H1 (cell line): ENCODE measurements around the gene STK16. TPM values are rescaled to one million over a fixed set of nuclear protein-coding genes. Genes with fewer than 3 reads are reported as not detected.

Source experiments
- CTCF ChIA-PET: fragments of 300-600 bp; sonication (Branson Sonifier 250); formaldehyde crosslinking; loops from one replicate; lab custom pipeline; 2021; ENCODE audit not compliant: partially characterized antibody; lab: Charles Lee
- POLR2A ChIA-PET: fragments of 300-600 bp; sonication (Branson Sonifier 250); formaldehyde crosslinking; loops from one replicate; lab custom pipeline; 2021; ENCODE audit warnings: inconsistent platforms; ENCODE audit not compliant: partially characterized antibody; lab: Charles Lee
- DNase-seq, 2 experiments: peaks; one replicate each; pipeline versions ENCODE4 v3.0.0 to v3.0.0-alpha.2; 2010 to 2022; ENCODE audit warnings: low spot score in 2 of 2, low read depth in 1 of 2, mixed read lengths in 1 of 2
- FAIRE-seq: peaks from 2 replicates; lab custom pipeline; 2011; peaks lifted over from hg19 to GRCh38; lab: Jason Lieb, UNC
- H2AFZ ChIP-seq: 2 replicates; pipeline ENCODE4 v1.8.1; 2012; ENCODE audit warnings: low read length, inconsistent platforms
- H2AK5ac ChIP-seq: 2 replicates; pipeline ENCODE4 v1.6.1; 2013; ENCODE audit warnings: low read depth, low read length
- H2BK120ac ChIP-seq: replicated peaks from 2 replicates; pipeline ENCODE3; 2013; ENCODE audit warnings: low read depth, low read length, inconsistent platforms
- H2BK12ac ChIP-seq: 2 replicates; pipeline ENCODE4 v1.6.1; 2013; ENCODE audit warnings: low read depth, low read length
- H2BK15ac ChIP-seq: 2 replicates; pipeline ENCODE4 v1.6.1; 2013; ENCODE audit warnings: low read length
- H2BK20ac ChIP-seq: 2 replicates; pipeline ENCODE4 v1.6.1; 2013; ENCODE audit warnings: low read length
- H2BK5ac ChIP-seq: 2 replicates; pipeline ENCODE4 v1.6.1; 2013; ENCODE audit warnings: low read depth, low read length
- H3K14ac ChIP-seq: 2 replicates; pipeline ENCODE4 v1.6.1; 2013; ENCODE audit warnings: inconsistent platforms; ENCODE audit not compliant: insufficient read length
- H3K18ac ChIP-seq: 2 replicates; pipeline ENCODE4 v1.6.1; 2013; ENCODE audit warnings: low read length; ENCODE audit errors: extremely low read depth
- H3K23ac ChIP-seq: 2 replicates; pipeline ENCODE4 v1.6.1; 2013; ENCODE audit warnings: inconsistent platforms; ENCODE audit not compliant: insufficient read length
- H3K23me2 ChIP-seq: 2 replicates; pipeline ENCODE4 v1.6.1; 2013; ENCODE audit warnings: low read depth, low read length
- H3K27ac ChIP-seq: 2 replicates; pipeline ENCODE4 v1.6.1; 2011; ENCODE audit warnings: low read depth, low read length, inconsistent platforms
- H3K27me3 ChIP-seq, 4 experiments: replicated peaks in 1 of 4; 1 replicate in 1 of 4; 2 replicates in 3 of 4; pipeline versions ENCODE4 v1.6.1 to v1.8.1; 2011 to 2013; ENCODE audit warnings: low read length in 3 of 4, mild to moderate bottlenecking in 3 of 4, inconsistent platforms in 2 of 4, mixed read lengths in 2 of 4, moderate library complexity in 1 of 4; ENCODE audit not compliant: control insufficient read depth in 3 of 4, insufficient read depth in 3 of 4; ENCODE audit errors: extremely low read depth in 1 of 4
- H3K36me3 ChIP-seq, 4 experiments: 2 replicates each; pipeline versions ENCODE4 v1.6.1 to v1.8.1; 2011 to 2013; ENCODE audit warnings: mild to moderate bottlenecking in 4 of 4, low read length in 3 of 4, moderate library complexity in 2 of 4, control low read depth in 1 of 4, inconsistent platforms in 1 of 4; ENCODE audit not compliant: insufficient read depth in 4 of 4, control insufficient read depth in 2 of 4
- H3K4ac ChIP-seq: replicated peaks from 2 replicates; pipeline ENCODE3; 2013; ENCODE audit warnings: low read length, low read depth, mixed read lengths, inconsistent platforms; ENCODE audit not compliant: insufficient read length
- H3K4me1 ChIP-seq, 4 experiments: replicated peaks in 1 of 4; 1 replicate in 1 of 4; 2 replicates in 3 of 4; pipeline versions ENCODE4 v1.6.1 to v1.8.1; 2011 to 2013; ENCODE audit warnings: low read length in 3 of 4, inconsistent platforms in 2 of 4, mixed read lengths in 1 of 4; ENCODE audit not compliant: insufficient read depth in 4 of 4, control insufficient read depth in 3 of 4
- H3K4me2 ChIP-seq, 2 experiments: 2 replicates each; pipeline versions ENCODE4 v1.6.1 to v1.8.1; 2011 to 2013; ENCODE audit warnings: low read depth in 2 of 2, low read length in 2 of 2, control low read depth in 1 of 2, inconsistent platforms in 1 of 2, mild to moderate bottlenecking in 1 of 2; ENCODE audit not compliant: insufficient read depth in 1 of 2
- H3K4me3 ChIP-seq, 4 experiments: fragments of 200-600, 300-600 bp in 1 of 4; sonication (generic), shearing (Covaris generic), sonication (Bioruptor Twin) in 1 of 4; 2 replicates each; pipeline versions ENCODE4 v1.5.1 to v1.8.1; 2011 to 2016; ENCODE audit warnings: low read length in 4 of 4, low read depth in 3 of 4, control low read depth in 2 of 4, inconsistent platforms in 2 of 4, mild to moderate bottlenecking in 2 of 4, mixed read lengths in 1 of 4, moderate library complexity in 1 of 4; ENCODE audit not compliant: insufficient read depth in 2 of 4; ENCODE audit errors: extremely low read depth in 1 of 4
- H3K56ac ChIP-seq: replicated peaks from 2 replicates; pipeline ENCODE3; 2013; ENCODE audit warnings: low read depth, mild to moderate bottlenecking, mixed read lengths, low read length, inconsistent platforms; ENCODE audit not compliant: insufficient read length
- H3K79me1 ChIP-seq: 2 replicates; pipeline ENCODE4 v1.6.1; 2013; ENCODE audit warnings: low read depth, low read length, control low read depth
- H3K79me2 ChIP-seq, 2 experiments: 2 replicates each; pipeline versions ENCODE4 v1.6.1 to v1.8.1; 2012 to 2013; ENCODE audit warnings: low read length in 2 of 2, mild to moderate bottlenecking in 2 of 2, inconsistent platforms in 1 of 2; ENCODE audit not compliant: insufficient read depth in 2 of 2, control insufficient read depth in 1 of 2
- H3K9ac ChIP-seq, 4 experiments: replicated peaks in 1 of 4; 1 replicate in 1 of 4; 2 replicates in 3 of 4; pipeline versions ENCODE4 v1.6.1 to v1.8.1; 2011 to 2013; ENCODE audit warnings: low read depth in 3 of 4, low read length in 3 of 4, control low read depth in 2 of 4, mild to moderate bottlenecking in 2 of 4, moderate library complexity in 2 of 4, inconsistent platforms in 1 of 4; ENCODE audit errors: extremely low read depth in 1 of 4
- H3K9me3 ChIP-seq, 2 experiments: 2 replicates each; pipeline versions ENCODE4 v1.6.1 to v1.8.1; 2012 to 2013; ENCODE audit warnings: mild to moderate bottlenecking in 2 of 2, moderate library complexity in 2 of 2, control low read depth in 1 of 2, inconsistent platforms in 1 of 2, low read depth in 1 of 2, low read length in 1 of 2, mixed read lengths in 1 of 2; ENCODE audit not compliant: insufficient read depth in 2 of 2
- H4K20me1 ChIP-seq, 2 experiments: replicated peaks in 1 of 2; 2 replicates each; pipeline versions ENCODE3 to v1.8.1; 2011 to 2013; ENCODE audit warnings: inconsistent platforms in 2 of 2, low read length in 2 of 2, mild to moderate bottlenecking in 1 of 2; ENCODE audit not compliant: insufficient read depth in 2 of 2, control insufficient read depth in 1 of 2
- H4K5ac ChIP-seq: 2 replicates; pipeline ENCODE4 v1.6.1; 2013; ENCODE audit warnings: low read length, low read depth, mixed read lengths, inconsistent platforms; ENCODE audit not compliant: insufficient read length
- H4K8ac ChIP-seq: 2 replicates; pipeline ENCODE4 v1.8.0; 2013; ENCODE audit warnings: mild to moderate bottlenecking, moderate library complexity, low read length, inconsistent platforms; ENCODE audit not compliant: insufficient read depth; ENCODE audit errors: extremely low read depth
- H4K91ac ChIP-seq: replicated peaks from 2 replicates; pipeline ENCODE3; 2013; ENCODE audit warnings: low read length, mixed read lengths, inconsistent platforms; ENCODE audit not compliant: insufficient read length
- CBX8 ChIP-seq: fragments of 300-800, 300-1000 bp; sonication (generic); IDR thresholded peaks from 2 replicates; pipeline ENCODE4 v1.7.1; 2016; ENCODE audit warnings: low read depth, low read length, borderline replicate concordance
- CTBP2 ChIP-seq: IDR thresholded peaks from 2 replicates; pipeline ENCODE4 v1.7.0; 2011; ENCODE audit warnings: borderline replicate concordance, mild to moderate bottlenecking, moderate library complexity, mixed read lengths, low read length; ENCODE audit not compliant: insufficient read depth, insufficient read length
- GABPA ChIP-seq: IDR thresholded peaks from 2 replicates; pipeline ENCODE4 v1.6.1; 2011; ENCODE audit warnings: mild to moderate bottlenecking, low read length, moderate library complexity, borderline replicate concordance; ENCODE audit not compliant: insufficient read depth
- KDM1A ChIP-seq: fragments of 200-600, 300-600 bp; sonication (generic); IDR thresholded peaks from 2 replicates; pipeline ENCODE4 v1.7.1; 2016; ENCODE audit warnings: mild to moderate bottlenecking, low read length, borderline replicate concordance
- NRF1 ChIP-seq: IDR thresholded peaks from 2 replicates; pipeline ENCODE4 v1.6.1; 2011; ENCODE audit warnings: mild to moderate bottlenecking, low read depth, low read length, improper control_type of control experiment
- SIRT6 ChIP-seq: IDR thresholded peaks from one replicate; pipeline ENCODE4 v1.7.1; 2012; ENCODE audit warnings: low read length, inconsistent platforms
- SRF ChIP-seq: IDR thresholded peaks from 2 replicates; pipeline ENCODE4 v1.6.1; 2011; ENCODE audit warnings: mild to moderate bottlenecking, low read depth, low read length, moderate library complexity
- TCF12 ChIP-seq: IDR thresholded peaks from 2 replicates; pipeline ENCODE4 v1.6.1; 2011; ENCODE audit warnings: low read depth, mild to moderate bottlenecking, low read length
- YY1 ChIP-seq: IDR thresholded peaks from 2 replicates; pipeline ENCODE4 v1.6.1; 2011; ENCODE audit warnings: low read depth, mild to moderate bottlenecking, low read length
- WGBS, 2 experiments: shearing (Covaris generic) in 1 of 2; methylation state at CpG; one replicate each; pipeline versions ENCODE4 v1.1.6 to v1.1.7; 2013 to 2015; ENCODE audit warnings: low lambda C conversion rate in 2 of 2, mixed read lengths in 2 of 2, inconsistent platforms in 1 of 2, low coverage in 1 of 2, missing lambda C conversion rate in 1 of 2; ENCODE audit not compliant: insufficient replicate concordance in 2 of 2, insufficient coverage in 1 of 2, insufficient read length in 1 of 2; ENCODE audit errors: extremely low coverage in 1 of 2, missing lambda C conversion rate in 1 of 2; 5-methylcytosine and 5-hydroxymethylcytosine counted together
- polyA plus RNA-seq, 7 experiments: library from polyadenylated mRNA; depleted of rRNA in 3 of 7; stranded (reverse) in 5 of 7; unstranded in 2 of 7; fragments of >200 nt in 5 of 7; fragments of 200-250 nt in 2 of 7; gene quantifications; 1 replicate in 5 of 7; 2 replicates in 1 of 7; 4 replicates in 1 of 7; pipeline versions ENCODE4 v1.2.1 to v1.2.3, GENCODE V29; 2011 to 2013; ENCODE audit warnings: missing spikeins in 2 of 7, mixed read lengths in 2 of 7
- total RNA-seq: library from RNA; stranded (reverse); fragmentation: NEBNext Ultra II Directional; extraction: Animal tissue kit (Norgen Biotek cat#: 25700); gene quantifications from 2 replicates; pipeline ENCODE4 v1.2.1, GENCODE V29; 2021
- TF ChIP-seq, protein P1 (sequence below): IDR thresholded peaks from 2 replicates; pipeline ENCODE4 v1.6.1; 2012; ENCODE audit warnings: low read length, inconsistent platforms
- TF ChIP-seq, protein P2 (sequence below): IDR thresholded peaks from 2 replicates; pipeline ENCODE4 v1.6.1; 2011; ENCODE audit warnings: low read length, improper control_type of control experiment

STK16 gene
- total and polyA plus RNA-seq, 2 of the 8 experiments (the other 6 are each of a cell fraction or from before 2014, with no cell fraction given) = 21.3 to 51.4 TPM

DNA sequence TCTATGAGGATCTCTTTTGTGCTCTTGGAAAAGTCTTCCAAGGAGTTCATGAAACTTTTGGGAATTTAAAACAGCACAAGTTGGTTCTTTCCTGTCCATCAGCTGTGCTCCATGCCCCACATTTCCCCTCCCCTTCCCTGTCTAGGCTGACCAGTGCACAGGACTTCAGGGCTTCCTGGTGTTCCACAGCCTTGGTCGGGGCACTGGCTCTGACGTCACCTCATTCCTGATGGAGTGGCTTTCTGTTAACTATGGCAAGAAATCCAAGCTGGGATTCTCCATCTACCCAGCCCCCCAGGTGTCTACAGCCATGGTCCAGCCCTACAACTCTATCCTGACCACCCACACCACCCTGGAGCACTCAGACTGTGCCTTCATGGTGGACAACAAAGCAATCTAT is 25.7 kb downstream of the STK16 start:
- H2BK20ac ChIP-seq = no peak overlapping the region
- H3K23ac ChIP-seq = no peak overlapping the region
- no peaks in the 10 kb centered on the region for H3K79me2 ChIP-seq
- H3K4me3 ChIP-seq = no peak overlapping the region
- H3K4me2 ChIP-seq = no peak overlapping the region
- H2AFZ ChIP-seq = no peak overlapping the region
- peaks cover 0 to 3% (median 0%) of the 10 kb centered on the region in 4 experiments; a peak in 2 of 7 replicates for H3K4me1 ChIP-seq
- no peak overlapping the region for H3K14ac ChIP-seq
- no peak overlapping the region for H4K5ac ChIP-seq
- DNase-seq (no peak), FAIRE-seq (no peak)
- no peak overlapping the region for H2AK5ac ChIP-seq
- 88% methylated on average over 2 of the region's 2 CpGs; no CpG with 5 or more reads in 1 of the 2 experiments for WGBS, 2 experiments
- H4K8ac ChIP-seq = no peak overlapping the region
- no peaks in the 10 kb centered on the region for H4K20me1 ChIP-seq
- H2BK12ac ChIP-seq = no peak overlapping the region
- no peaks in the 10 kb centered on the region for H3K36me3 ChIP-seq
- H3K56ac ChIP-seq = no peak overlapping the region
- no peak overlapping the region for H3K27ac ChIP-seq
- ChIA-PET POLR2A (no interaction called here), CTCF (interaction anchor here (0.6 to 1.8 kb wide), 4 partner anchors 10 to 87 kb away, joined by 3 to 8 read pairs (median 4); no protein-coding TSS in a partner anchor)
- H3K27me3 ChIP-seq = peaks cover 0 to 3% (median 0%) of the 10 kb centered on the region in 4 experiments; a peak in 2 of 7 replicates
- no peak overlapping the region for H2BK15ac ChIP-seq
- H2BK5ac ChIP-seq = no peak overlapping the region
- H3K9ac ChIP-seq = no peak overlapping the region
- no peak overlapping the region for H2BK120ac ChIP-seq
- H3K23me2 ChIP-seq = no peaks in the 10 kb centered on the region
- H3K79me1 ChIP-seq = no peaks in the 10 kb centered on the region
- H3K18ac ChIP-seq = no peak overlapping the region
- H4K91ac ChIP-seq = no peak overlapping the region
- no peak overlapping the region for H3K4ac ChIP-seq
- H3K9me3 ChIP-seq = no peaks in the 10 kb centered on the region
- TF ChIP-seq KDM1A = no peak
- no peak for TF ChIP-seq CTBP2
- TF ChIP-seq CBX8 = no peak
- no peak for TF ChIP-seq TCF12
- TF ChIP-seq, protein P1, sequence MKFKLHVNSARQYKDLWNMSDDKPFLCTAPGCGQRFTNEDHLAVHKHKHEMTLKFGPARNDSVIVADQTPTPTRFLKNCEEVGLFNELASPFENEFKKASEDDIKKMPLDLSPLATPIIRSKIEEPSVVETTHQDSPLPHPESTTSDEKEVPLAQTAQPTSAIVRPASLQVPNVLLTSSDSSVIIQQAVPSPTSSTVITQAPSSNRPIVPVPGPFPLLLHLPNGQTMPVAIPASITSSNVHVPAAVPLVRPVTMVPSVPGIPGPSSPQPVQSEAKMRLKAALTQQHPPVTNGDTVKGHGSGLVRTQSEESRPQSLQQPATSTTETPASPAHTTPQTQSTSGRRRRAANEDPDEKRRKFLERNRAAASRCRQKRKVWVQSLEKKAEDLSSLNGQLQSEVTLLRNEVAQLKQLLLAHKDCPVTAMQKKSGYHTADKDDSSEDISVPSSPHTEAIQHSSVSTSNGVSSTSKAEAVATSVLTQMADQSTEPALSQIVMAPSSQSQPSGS = no peak
- no peak for TF ChIP-seq NRF1
- no peak for TF ChIP-seq GABPA
- TF ChIP-seq SIRT6 = no peak
- no peak for TF ChIP-seq SRF
- TF ChIP-seq, protein P2, sequence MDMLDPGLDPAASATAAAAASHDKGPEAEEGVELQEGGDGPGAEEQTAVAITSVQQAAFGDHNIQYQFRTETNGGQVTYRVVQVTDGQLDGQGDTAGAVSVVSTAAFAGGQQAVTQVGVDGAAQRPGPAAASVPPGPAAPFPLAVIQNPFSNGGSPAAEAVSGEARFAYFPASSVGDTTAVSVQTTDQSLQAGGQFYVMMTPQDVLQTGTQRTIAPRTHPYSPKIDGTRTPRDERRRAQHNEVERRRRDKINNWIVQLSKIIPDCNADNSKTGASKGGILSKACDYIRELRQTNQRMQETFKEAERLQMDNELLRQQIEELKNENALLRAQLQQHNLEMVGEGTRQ = no peak
- no peak for TF ChIP-seq YY1
